Fibroblast of villous mesenchyme (primary cell): ENCODE data around the gene CRYZ. TPM values are rescaled to one million over a fixed set of nuclear protein-coding genes. Genes with fewer than 3 reads are reported as not detected.
"Not testable (repeated sequence)": the region's sequence is repeated elsewhere in the genome, so short reads cannot be mapped to it uniquely, and the experiment has no call there.

Experiments
- DNase-seq: peaks from one replicate; pipeline ENCODE4 v3.0.0-alpha.2; 2010; ENCODE audit warnings: low read depth
- H3K4me3 ChIP-seq: 2 replicates; pipeline ENCODE4 v1.5.1; 2011; ENCODE audit warnings: low read depth, mild to moderate bottlenecking, low read length
- CTCF ChIP-seq: IDR thresholded peaks from 2 replicates; pipeline ENCODE4 v1.5.1; 2012; ENCODE audit warnings: low read depth, mild to moderate bottlenecking, low read length; ENCODE audit not compliant: insufficient read depth
- total RNA-seq: library from RNA; depleted of rRNA; stranded (reverse); fragments of >200 nt; gene quantifications from 2 replicates; pipeline ENCODE4 v1.2.3, GENCODE V29; 2012

Gene CRYZ
- total RNA-seq, 1 donor, result 41.0 TPM

GRCh38 chr1:74772945-74773344 lies 40.1 kb upstream of the CRYZ start:
- no peak for TF ChIP-seq CTCF
- no peak overlapping the region for H3K4me3 ChIP-seq
- DNase-seq, result peak; percentile 40

- no peak overlapping the region for H3K4me3 ChIP-seq
- peak; percentile 52 for DNase-seq
- TF ChIP-seq CTCF, result peak; percentile 78
Observed at GRCh38 chr1:74771913-74772515, 39.2 kb upstream of the CRYZ start.

GRCh38 chr1:74767490-74767889 lies 34.6 kb upstream of the CRYZ start:
- peak; percentile 6 for DNase-seq
- TF ChIP-seq CTCF, result peak; percentile 50
- H3K4me3 ChIP-seq, result no peak overlapping the region

GRCh38 chr1:74766579-74766978 lies 33.7 kb upstream of the CRYZ start:
- no peak for DNase-seq
- H3K4me3 ChIP-seq, result no peak overlapping the region
- TF ChIP-seq CTCF, result no peak

GRCh38 chr1:74763807-74764206 lies 31.0 kb upstream of the CRYZ start:
- no peak for TF ChIP-seq CTCF
- DNase-seq, result no peak
- H3K4me3 ChIP-seq, result no peak overlapping the region

- H3K4me3 ChIP-seq, result not testable (repeated sequence)
Observed at GRCh38 chr1:74756650-74757049, 23.8 kb upstream of the CRYZ start.

GRCh38 chr1:74755475-74755874 lies 22.6 kb upstream of the CRYZ start:
- no peak for DNase-seq

More at GRCh38 chr1:74756650-74757049, 23.8 kb upstream of the CRYZ start:
- DNase-seq, result not testable (repeated sequence)

More at GRCh38 chr1:74755475-74755874, 22.6 kb upstream of the CRYZ start:
- no peak overlapping the region for H3K4me3 ChIP-seq
- TF ChIP-seq CTCF, result no peak
